ENCODE measurements around the gene PSMA4. TPM values are rescaled to one million over a fixed set of nuclear protein-coding genes. Genes with fewer than 3 reads are reported as not detected.
"Not testable (repeated sequence)": the region's sequence is repeated elsewhere in the genome, so short reads cannot be mapped to it uniquely, and the experiment has no call there.

The PSMA4 gene
- total and polyA plus RNA-seq, 8 donors, result 7.2 to 393 (median 162) TPM

DNA sequence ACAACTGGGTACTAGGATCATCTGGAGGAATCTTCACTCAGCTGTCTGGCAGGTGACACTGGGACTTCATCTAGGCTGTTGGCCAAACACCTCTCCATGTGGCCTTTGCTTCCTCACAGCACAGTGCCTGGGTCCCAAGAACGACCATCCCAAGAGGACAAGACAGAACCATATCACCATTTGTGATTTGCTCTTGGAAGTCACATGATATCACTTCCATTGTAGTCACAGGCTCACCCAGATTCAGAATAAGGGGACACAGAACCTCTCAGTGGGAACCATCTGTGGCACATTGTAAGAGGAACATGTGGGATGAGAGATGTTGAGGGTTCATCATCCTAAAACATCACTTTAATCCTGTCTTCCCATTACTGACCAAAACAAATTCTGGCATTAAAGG is 1.9 kb upstream of the PSMA4 start:
- 62 to 86% (median 80%) methylated on average over 1 of the region's 1 CpG for WGBS, 5 donors
- intact Hi-C loops (cut with DNase I; ENCODE audit: low total_unique reads), result no loop called here
- peaks cover 15 to 30% (median 26%) of the 10 kb centered on the region in 4 donors for H3K4me1 ChIP-seq
- H3K4me3 ChIP-seq, result no peak overlapping the region
- no peak for DNase-seq
- H3K36me3 ChIP-seq, result peaks cover 8 to 14% (median 12%) of the 10 kb centered on the region in 4 donors
- no peaks in the 10 kb centered on the region for H3K27me3 ChIP-seq
- no peaks in the 10 kb centered on the region for H3K9me3 ChIP-seq
- TF ChIP-seq EP300 (IDR thresholded peaks at IDR 0.05) (no peak), POLR2A (IDR thresholded peaks at IDR 0.05) (no peak), POLR2AphosphoS5 (IDR thresholded peaks at IDR 0.05) (no peak)
- TF ChIP-seq, protein P1, sequence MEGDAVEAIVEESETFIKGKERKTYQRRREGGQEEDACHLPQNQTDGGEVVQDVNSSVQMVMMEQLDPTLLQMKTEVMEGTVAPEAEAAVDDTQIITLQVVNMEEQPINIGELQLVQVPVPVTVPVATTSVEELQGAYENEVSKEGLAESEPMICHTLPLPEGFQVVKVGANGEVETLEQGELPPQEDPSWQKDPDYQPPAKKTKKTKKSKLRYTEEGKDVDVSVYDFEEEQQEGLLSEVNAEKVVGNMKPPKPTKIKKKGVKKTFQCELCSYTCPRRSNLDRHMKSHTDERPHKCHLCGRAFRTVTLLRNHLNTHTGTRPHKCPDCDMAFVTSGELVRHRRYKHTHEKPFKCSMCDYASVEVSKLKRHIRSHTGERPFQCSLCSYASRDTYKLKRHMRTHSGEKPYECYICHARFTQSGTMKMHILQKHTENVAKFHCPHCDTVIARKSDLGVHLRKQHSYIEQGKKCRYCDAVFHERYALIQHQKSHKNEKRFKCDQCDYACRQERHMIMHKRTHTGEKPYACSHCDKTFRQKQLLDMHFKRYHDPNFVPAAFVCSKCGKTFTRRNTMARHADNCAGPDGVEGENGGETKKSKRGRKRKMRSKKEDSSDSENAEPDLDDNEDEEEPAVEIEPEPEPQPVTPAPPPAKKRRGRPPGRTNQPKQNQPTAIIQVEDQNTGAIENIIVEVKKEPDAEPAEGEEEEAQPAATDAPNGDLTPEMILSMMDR (IDR thresholded peaks at IDR 0.05), result no peak
- H3K27ac ChIP-seq, result no peak overlapping the region

GRCh38 chr15:78539464-78540140 is 642 bp upstream of the PSMA4 start:
- Histone ChIP-seq H3K4me3 (peak overlapping the region; percentile 69 to 81 (median 72)), H3K4me1 (peaks cover 15 to 31% (median 27%) of the 10 kb centered on the region in 4 donors), H3K36me3 (peaks cover 8 to 25% (median 23%) of the 10 kb centered on the region in 4 donors), H3K27ac (peak overlapping the region; percentile 91 to 97 (median 94))
- H3K9me3 ChIP-seq; DNase-seq; H3K27me3 ChIP-seq; intact Hi-C loops (cut with DNase I; ENCODE audit: low total_unique reads): not testable (repeated sequence)
- 74 to 79% (median 76%) methylated on average over 18 of the region's 18 CpGs for WGBS, 5 donors

DNA sequence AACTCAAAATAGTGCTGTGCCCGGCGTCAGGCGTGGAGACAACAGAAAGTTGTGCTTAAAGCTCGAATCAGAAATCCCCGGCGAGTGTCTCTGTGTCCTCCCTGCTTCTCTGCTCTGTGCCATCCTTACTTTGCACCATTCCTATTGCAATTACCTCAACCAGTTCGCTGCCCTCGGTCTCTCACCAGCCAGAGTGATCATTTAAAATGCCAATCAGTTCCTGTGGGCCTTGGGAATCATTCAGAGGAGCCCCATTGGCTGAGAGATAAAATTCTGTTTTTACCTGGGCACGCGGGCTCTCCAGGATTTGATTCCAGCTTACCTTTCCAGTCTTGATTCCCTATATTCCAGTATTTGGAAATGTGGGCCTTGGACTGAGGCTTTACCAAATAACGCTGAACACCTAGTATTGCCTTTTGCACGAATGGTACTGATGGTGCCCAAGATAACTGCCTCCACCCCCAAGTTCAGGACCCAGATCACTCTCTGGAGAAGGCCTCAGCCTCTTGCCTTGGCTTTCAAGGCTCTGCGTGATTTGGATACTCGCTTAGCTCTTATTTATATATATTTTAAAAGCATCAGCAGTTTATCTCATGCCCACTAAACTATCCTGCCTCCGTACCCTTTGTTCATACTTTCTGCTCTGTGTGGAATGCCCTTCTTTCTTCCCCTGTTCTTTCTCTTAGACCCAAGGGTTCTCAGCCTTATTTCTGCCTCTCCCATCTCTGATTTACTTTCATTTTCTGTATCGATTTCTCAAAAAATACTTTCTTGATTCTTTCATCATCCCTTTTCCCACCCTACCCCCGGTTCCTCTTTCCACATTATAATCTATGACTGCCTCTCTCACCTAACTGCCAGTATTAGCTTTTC is 863 bp downstream of the PSMA4 start:
- DNase-seq, result peak in 1 of 2 donors; percentile 12
- WGBS, 5 donors, result 1 to 4% (median 3%) methylated on average over 17 of the region's 17 CpGs
- intact Hi-C loops (cut with DNase I; ENCODE audit: low total_unique reads), result no loop called here

GRCh38 chr15:78541744-78542034 is 1.4 kb downstream of the PSMA4 start:
- intact Hi-C loops (cut with DNase I; ENCODE audit: low total_unique reads), result no loop called here
- peak overlapping the region; percentile 69 to 81 (median 72) for H3K4me3 ChIP-seq

More for the DNA sequence above, 863 bp downstream of the PSMA4 start:
- H3K4me3 ChIP-seq, result peak overlapping the region; percentile 69 to 81 (median 72)
- H3K36me3 ChIP-seq, result peaks cover 21 to 40% (median 38%) of the 10 kb centered on the region in 4 donors
- H3K9me3 ChIP-seq, result no peaks in the 10 kb centered on the region
- peak overlapping the region; percentile 91 to 97 (median 94) for H3K27ac ChIP-seq
- no peaks in the 10 kb centered on the region for H3K27me3 ChIP-seq
- TF ChIP-seq POLR2A (IDR thresholded peaks at IDR 0.05) (no peak), EP300 (IDR thresholded peaks at IDR 0.05) (no peak), POLR2AphosphoS5 (IDR thresholded peaks at IDR 0.05) (no peak)
- TF ChIP-seq, protein P1 (IDR thresholded peaks at IDR 0.05), result no peak
- H3K4me1 ChIP-seq, result peaks cover 15 to 31% (median 27%) of the 10 kb centered on the region in 4 donors

More at GRCh38 chr15:78541744-78542034, 1.4 kb downstream of the PSMA4 start:
- Histone ChIP-seq H3K4me1 (peaks cover 15 to 31% (median 27%) of the 10 kb centered on the region in 4 donors), H3K36me3 (peaks cover 27 to 46% (median 44%) of the 10 kb centered on the region in 4 donors), H3K27ac (peak overlapping the region in 3 of 5 donors; percentile 91 to 97 (median 96)), H3K9me3 (no peaks in the 10 kb centered on the region), H3K27me3 (no peaks in the 10 kb centered on the region)
- 7 to 22% (median 18%) methylated on average over 1 of the region's 1 CpG for WGBS, 5 donors
- DNase-seq, result no peak
- TF ChIP-seq, protein P1 (IDR thresholded peaks at IDR 0.05), result no peak
- no peak for TF ChIP-seq POLR2A (IDR thresholded peaks at IDR 0.05)
- no peak for TF ChIP-seq EP300 (IDR thresholded peaks at IDR 0.05)
- no peak for TF ChIP-seq POLR2AphosphoS5 (IDR thresholded peaks at IDR 0.05)

Measured in stomach (tissue), 9 donors.